ENCODE measurements around the gene C7.

The C7 gene

GRCh38 chr5:40904994-40905306 lies 4.3 kb upstream of the C7 start:
- DNase-seq (ENCODE audit: low read depth) = no peak
- TF ChIP-seq, protein P1, sequence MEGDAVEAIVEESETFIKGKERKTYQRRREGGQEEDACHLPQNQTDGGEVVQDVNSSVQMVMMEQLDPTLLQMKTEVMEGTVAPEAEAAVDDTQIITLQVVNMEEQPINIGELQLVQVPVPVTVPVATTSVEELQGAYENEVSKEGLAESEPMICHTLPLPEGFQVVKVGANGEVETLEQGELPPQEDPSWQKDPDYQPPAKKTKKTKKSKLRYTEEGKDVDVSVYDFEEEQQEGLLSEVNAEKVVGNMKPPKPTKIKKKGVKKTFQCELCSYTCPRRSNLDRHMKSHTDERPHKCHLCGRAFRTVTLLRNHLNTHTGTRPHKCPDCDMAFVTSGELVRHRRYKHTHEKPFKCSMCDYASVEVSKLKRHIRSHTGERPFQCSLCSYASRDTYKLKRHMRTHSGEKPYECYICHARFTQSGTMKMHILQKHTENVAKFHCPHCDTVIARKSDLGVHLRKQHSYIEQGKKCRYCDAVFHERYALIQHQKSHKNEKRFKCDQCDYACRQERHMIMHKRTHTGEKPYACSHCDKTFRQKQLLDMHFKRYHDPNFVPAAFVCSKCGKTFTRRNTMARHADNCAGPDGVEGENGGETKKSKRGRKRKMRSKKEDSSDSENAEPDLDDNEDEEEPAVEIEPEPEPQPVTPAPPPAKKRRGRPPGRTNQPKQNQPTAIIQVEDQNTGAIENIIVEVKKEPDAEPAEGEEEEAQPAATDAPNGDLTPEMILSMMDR (conservative IDR thresholded peaks at IDR 0.05; ENCODE audit: control insufficient read depth, insufficient read depth, low read depth, low read length) = no peak
- no peak overlapping the region for H3K4me3 ChIP-seq (ENCODE audit: control insufficient read depth, low read depth, low read length)

GRCh38 chr5:40906351-40906751 lies 2.9 kb upstream of the C7 start:
- peak; percentile 43 for DNase-seq (ENCODE audit: low read depth)
- TF ChIP-seq, protein P1 (conservative IDR thresholded peaks at IDR 0.05; ENCODE audit: control insufficient read depth, insufficient read depth, low read depth, low read length) = no peak
- H3K4me3 ChIP-seq (ENCODE audit: control insufficient read depth, low read depth, low read length) = no peak overlapping the region

GRCh38 chr5:40909723-40910122 lies 426 bp downstream of the C7 start:
- TF ChIP-seq, protein P1 (conservative IDR thresholded peaks at IDR 0.05; ENCODE audit: control insufficient read depth, insufficient read depth, low read depth, low read length) = no peak
- no peak overlapping the region for H3K4me3 ChIP-seq (ENCODE audit: control insufficient read depth, low read depth, low read length)
- DNase-seq (ENCODE audit: low read depth) = no peak

DNA sequence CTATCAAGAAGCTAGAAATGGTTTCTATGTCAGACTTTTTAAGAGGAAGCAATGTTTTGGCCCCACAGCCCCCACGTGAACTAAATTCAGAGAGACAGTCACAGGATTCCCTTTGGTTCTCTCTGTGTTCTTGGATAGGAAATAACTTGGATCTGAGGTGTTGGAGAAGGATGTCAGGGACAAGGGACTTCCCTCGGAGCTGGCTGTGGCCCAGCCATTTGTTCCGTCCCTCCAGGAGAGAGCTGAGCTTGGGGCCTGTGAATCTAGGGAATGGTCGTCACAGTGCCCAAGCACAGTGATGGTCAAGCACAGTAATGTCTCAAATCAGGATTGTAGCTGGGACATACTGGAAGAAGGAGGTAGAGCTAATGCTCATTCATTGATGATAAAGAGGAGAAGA lies 2.0 kb downstream of the C7 start:
- no peak overlapping the region for H3K4me3 ChIP-seq (ENCODE audit: control insufficient read depth, low read depth, low read length)
- no peak for DNase-seq (ENCODE audit: low read depth)
- TF ChIP-seq, protein P1 (conservative IDR thresholded peaks at IDR 0.05; ENCODE audit: control insufficient read depth, insufficient read depth, low read depth, low read length) = no peak

GRCh38 chr5:40914835-40915234 lies 5.5 kb downstream of the C7 start:
- TF ChIP-seq, protein P1 (conservative IDR thresholded peaks at IDR 0.05; ENCODE audit: control insufficient read depth, insufficient read depth, low read depth, low read length) = no peak
- H3K4me3 ChIP-seq (ENCODE audit: control insufficient read depth, low read depth, low read length) = no peak overlapping the region
- peak; percentile 89 for DNase-seq (ENCODE audit: low read depth)

DNA sequence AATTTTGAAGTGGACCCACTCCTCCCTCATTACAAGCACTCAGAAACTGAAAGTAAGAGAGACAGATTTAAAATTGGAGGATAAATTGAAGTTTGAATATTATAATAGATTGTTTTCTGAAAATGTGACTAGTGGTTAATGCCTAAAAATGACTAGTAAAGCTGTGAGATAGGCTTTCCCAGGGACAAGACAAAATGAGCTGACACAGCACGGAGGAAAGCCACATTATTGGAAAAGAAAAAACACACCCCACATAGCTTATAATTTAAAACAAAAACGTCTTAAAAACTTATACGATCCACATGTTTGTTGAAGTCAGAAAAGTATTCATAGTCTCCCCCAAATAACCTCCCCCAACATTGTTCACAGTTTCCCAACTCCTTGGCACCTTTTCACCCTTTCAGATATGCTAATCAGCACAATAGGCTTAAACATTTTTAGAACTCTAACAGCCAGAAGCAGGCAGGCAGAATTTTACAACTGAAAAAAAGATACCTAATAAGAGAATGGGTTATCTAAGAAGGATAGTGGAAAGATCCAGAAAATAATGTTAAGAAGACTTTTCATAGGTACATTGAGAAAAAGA lies 6.1 kb downstream of the C7 start:
- DNase-seq (ENCODE audit: low read depth) = peak; percentile 16
- TF ChIP-seq, protein P1 (conservative IDR thresholded peaks at IDR 0.05; ENCODE audit: control insufficient read depth, insufficient read depth, low read depth, low read length) = no peak

GRCh38 chr5:40916226-40916625 lies 6.9 kb downstream of the C7 start:
- TF ChIP-seq, protein P1 (conservative IDR thresholded peaks at IDR 0.05; ENCODE audit: control insufficient read depth, insufficient read depth, low read depth, low read length) = no peak
- no peak overlapping the region for H3K4me3 ChIP-seq (ENCODE audit: control insufficient read depth, low read depth, low read length)
- DNase-seq (ENCODE audit: low read depth) = no peak

More for the DNA sequence above, 6.1 kb downstream of the C7 start:
- no peak overlapping the region for H3K4me3 ChIP-seq (ENCODE audit: control insufficient read depth, low read depth, low read length)

Data from fibroblast of mammary gland (primary cell).